Esophagus squamous epithelium (tissue), 5 donors: ENCODE measurements around the gene C11orf58. TPM values are rescaled to one million over a fixed set of nuclear protein-coding genes. Genes with fewer than 3 reads are reported as not detected.

Experiments
- DNase-seq: peaks from one replicate; lab custom pipeline; 2025; lab: John Stamatoyannopoulos, UW
- H3K27ac ChIP-seq, 4 donors: fragments of 200-600 bp; sonication (generic); one replicate each; pipeline ENCODE4 v1.5.1; 2016 to 2019; ENCODE audit warnings: mild to moderate bottlenecking in 1 of 4
- H3K27me3 ChIP-seq, 4 donors: fragments of 200-600 bp; sonication (generic); 1 replicate in 3 of 4; 2 replicates in 1 of 4; pipeline versions ENCODE4 v1.5.1 to v1.6.0; 2017 to 2021; ENCODE audit warnings: antibody characterized with exemption in 1 of 4
- H3K36me3 ChIP-seq, 3 donors: fragments of 200-600 bp; sonication (generic); one replicate each; pipeline ENCODE4 v1.5.1; 2016 to 2019
- H3K4me1 ChIP-seq, 3 donors: fragments of 200-600 bp; sonication (generic); one replicate each; pipeline ENCODE4 v1.5.1; 2017 to 2019
- H3K4me3 ChIP-seq, 4 donors: fragments of 200-600 bp; sonication (generic); 1 replicate in 3 of 4; 2 replicates in 1 of 4; pipeline ENCODE4 v1.5.1; 2016 to 2019; ENCODE audit warnings: mild to moderate bottlenecking in 2 of 4, moderate library complexity in 1 of 4
- H3K9me3 ChIP-seq, 3 donors: fragments of 200-600 bp; sonication (generic); one replicate each; pipeline ENCODE4 v1.5.1; 2016 to 2019
- POLR2A ChIP-seq, 4 donors: fragments of 450-650 bp; IDR thresholded peaks; one replicate each; pipeline ENCODE4 v1.6.1; 2017; ENCODE audit warnings: antibody characterized with exemption in 4 of 4, mild to moderate bottlenecking in 4 of 4, moderate library complexity in 3 of 4
- WGBS, 2 donors: methylation state at CpG; one replicate each; pipeline ENCODE4 v1.1.5; 2018; 5-methylcytosine and 5-hydroxymethylcytosine counted together
- intact Hi-C: fragments of 100-400 bp; cut with DNase I; formaldehyde crosslinking; loops from one replicate; pipeline ENCODE4 v1.15.0; 2022
- total RNA-seq, 4 donors: library from RNA; depleted of rRNA; stranded (reverse); fragments of >200 nt; gene quantifications; one replicate each; pipeline ENCODE4 v1.1.0, GENCODE V29; 2016
- TF ChIP-seq, protein P1 (sequence below), 6 experiments: fragments of 450-650 bp in 4 of 6; fragments of 200-600 bp in 2 of 6; sonication (generic) in 2 of 6; IDR thresholded peaks; one replicate each; pipeline ENCODE4 v1.5.1; 2016 to 2019; ENCODE audit warnings: antibody characterized with exemption in 6 of 6, mild to moderate bottlenecking in 4 of 6, moderate library complexity in 4 of 6
- donor health status: DM: yes; HTN: yes; CAD: no.

C11orf58 gene
- total RNA-seq, 4 donors from 2014 or later: 63.6 to 143 (median 102) TPM

DNA sequence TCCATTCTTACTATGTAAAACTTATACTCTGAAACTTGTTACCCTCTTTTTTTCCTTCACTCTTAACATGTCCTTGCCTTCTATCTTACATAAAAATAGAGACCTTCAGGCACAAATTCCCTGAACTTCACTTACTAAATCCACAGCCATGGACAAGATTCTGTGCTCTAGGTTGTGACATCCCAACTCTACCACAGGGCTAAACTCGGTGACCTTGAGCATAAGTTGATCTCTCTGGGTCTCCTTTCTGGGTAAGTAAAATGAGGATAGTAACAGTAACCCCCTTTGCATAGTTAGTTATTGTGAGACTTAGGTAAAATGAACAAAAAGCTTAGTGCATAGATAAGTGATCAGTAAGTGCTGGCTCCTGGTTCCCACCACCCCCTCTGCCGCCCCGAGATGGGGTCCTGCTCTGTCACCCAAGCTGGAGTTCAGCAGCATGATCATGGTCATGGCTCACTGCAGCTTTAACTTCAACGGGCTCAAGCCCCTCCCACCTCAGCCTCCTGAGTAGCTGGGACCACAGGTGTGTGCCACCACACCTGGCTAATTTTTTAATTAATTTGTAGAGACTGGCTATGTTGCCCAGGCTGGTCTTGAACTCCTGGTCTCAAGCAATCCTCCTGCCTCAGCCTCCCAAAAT, 20.1 kb downstream of the C11orf58 start:
- no peaks in the 10 kb centered on the region for H3K9me3 ChIP-seq
- TF ChIP-seq, protein P1, sequence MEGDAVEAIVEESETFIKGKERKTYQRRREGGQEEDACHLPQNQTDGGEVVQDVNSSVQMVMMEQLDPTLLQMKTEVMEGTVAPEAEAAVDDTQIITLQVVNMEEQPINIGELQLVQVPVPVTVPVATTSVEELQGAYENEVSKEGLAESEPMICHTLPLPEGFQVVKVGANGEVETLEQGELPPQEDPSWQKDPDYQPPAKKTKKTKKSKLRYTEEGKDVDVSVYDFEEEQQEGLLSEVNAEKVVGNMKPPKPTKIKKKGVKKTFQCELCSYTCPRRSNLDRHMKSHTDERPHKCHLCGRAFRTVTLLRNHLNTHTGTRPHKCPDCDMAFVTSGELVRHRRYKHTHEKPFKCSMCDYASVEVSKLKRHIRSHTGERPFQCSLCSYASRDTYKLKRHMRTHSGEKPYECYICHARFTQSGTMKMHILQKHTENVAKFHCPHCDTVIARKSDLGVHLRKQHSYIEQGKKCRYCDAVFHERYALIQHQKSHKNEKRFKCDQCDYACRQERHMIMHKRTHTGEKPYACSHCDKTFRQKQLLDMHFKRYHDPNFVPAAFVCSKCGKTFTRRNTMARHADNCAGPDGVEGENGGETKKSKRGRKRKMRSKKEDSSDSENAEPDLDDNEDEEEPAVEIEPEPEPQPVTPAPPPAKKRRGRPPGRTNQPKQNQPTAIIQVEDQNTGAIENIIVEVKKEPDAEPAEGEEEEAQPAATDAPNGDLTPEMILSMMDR (IDR thresholded peaks at IDR 0.05): no peak
- TF ChIP-seq POLR2A (IDR thresholded peaks at IDR 0.05): no peak
- peaks cover 0 to 56% (median 11%) of the 10 kb centered on the region in 3 donors for H3K36me3 ChIP-seq
- H3K4me1 ChIP-seq: no peaks in the 10 kb centered on the region
- no peak overlapping the region for H3K27ac ChIP-seq
- H3K27me3 ChIP-seq: no peaks in the 10 kb centered on the region
- no peak for DNase-seq
- intact Hi-C loops: no loop called here
- H3K4me3 ChIP-seq: no peak overlapping the region
- 83 to 94% methylated on average over 2 to 4 of the region's 4 CpGs for WGBS, 2 donors

DNA sequence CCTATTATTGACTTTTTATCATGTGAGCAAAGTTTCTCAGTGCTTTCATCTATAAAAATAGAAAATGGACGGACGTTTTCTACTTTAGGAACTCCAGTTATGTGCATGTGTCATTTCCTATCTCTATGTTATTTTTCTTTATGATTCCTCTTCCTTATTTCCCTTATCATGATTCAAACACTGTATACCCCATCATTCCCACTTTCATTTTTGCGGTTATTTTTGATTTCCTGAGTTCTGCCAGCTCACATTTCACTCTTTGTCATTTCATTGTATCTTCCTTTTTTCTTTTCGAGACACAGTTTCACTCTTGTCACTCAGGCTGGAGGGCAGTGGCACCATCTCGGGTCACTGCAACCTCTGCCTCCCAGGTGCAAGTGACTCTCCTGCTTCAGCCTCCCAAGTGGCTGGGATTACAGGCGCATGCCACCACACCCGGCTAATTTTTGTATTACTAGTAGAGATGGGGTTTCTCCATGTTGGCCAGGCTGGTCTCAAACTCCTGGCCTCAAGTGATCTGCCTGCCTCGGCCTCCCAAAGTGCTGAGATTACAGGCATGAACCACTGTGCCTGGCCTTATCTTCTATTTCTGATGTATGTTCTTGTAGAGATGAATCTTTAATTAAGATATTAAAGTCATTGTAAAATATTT, 21.5 kb downstream of the C11orf58 start:
- Histone ChIP-seq H3K36me3 (peaks cover 0 to 41% (median 2%) of the 10 kb centered on the region in 3 donors), H3K4me3 (no peak overlapping the region), H3K9me3 (no peaks in the 10 kb centered on the region), H3K4me1 (no peaks in the 10 kb centered on the region), H3K27ac (no peak overlapping the region), H3K27me3 (no peaks in the 10 kb centered on the region)
- intact Hi-C loops: no loop called here
- no peak for DNase-seq
- 64 to 74% methylated on average over 8 of the region's 8 CpGs for WGBS, 2 donors
- TF ChIP-seq POLR2A (IDR thresholded peaks at IDR 0.05): no peak
- TF ChIP-seq, protein P1 (IDR thresholded peaks at IDR 0.05): no peak

DNA sequence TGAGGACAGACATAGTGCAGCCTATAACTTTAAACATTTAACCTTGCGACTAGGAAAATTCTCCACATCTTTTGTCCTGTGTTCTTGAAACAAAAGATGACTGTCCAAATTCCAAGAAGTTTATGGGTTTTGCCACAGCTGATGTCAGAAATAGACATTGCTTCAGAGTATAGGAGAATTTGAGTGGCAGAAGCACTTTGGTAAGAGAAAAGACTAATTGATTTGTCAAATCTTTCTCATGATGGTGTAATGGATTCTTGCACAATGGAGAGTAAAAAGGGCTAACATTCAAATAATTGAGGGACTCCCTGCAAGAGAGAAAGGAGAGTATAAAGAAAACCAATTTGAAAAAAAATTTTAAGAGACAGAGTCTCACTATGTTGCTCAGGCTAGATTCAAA, 25.3 kb downstream of the C11orf58 start:
- peaks cover 0 to 4% (median 0%) of the 10 kb centered on the region in 3 donors for H3K36me3 ChIP-seq
- H3K4me1 ChIP-seq: no peaks in the 10 kb centered on the region
- intact Hi-C loops: no loop called here
- 85 to 100% methylated on average over 1 of the region's 1 CpG for WGBS, 2 donors
- H3K4me3 ChIP-seq: no peak overlapping the region
- H3K27me3 ChIP-seq: peaks cover 0 to 12% (median 0%) of the 10 kb centered on the region in 4 donors
- no peak for DNase-seq
- no peak overlapping the region for H3K27ac ChIP-seq
- TF ChIP-seq, protein P1 (IDR thresholded peaks at IDR 0.05): no peak
- no peak for TF ChIP-seq POLR2A (IDR thresholded peaks at IDR 0.05)
- H3K9me3 ChIP-seq: no peaks in the 10 kb centered on the region

DNA sequence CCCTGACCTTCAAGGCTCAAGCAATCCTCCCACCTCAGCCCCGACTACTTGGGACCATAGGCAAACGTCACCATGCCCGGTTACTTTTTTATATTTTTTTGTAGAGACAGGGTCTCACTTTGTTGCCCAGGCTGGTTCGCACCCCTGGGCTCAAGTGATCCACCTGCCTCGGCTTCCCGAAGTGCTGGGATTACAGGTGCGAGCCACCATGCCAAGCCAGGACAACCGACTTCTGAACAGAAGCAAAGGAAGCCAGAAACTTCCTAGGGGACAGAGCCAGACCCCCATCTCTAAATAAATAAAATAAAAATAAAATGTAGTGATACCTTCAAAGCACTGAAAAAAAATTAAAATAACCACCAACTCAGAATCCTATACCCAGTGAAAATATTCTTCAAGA, 26.4 kb downstream of the C11orf58 start:
- 83 to 93% methylated on average over 7 of the region's 8 CpGs for WGBS, 2 donors
- Histone ChIP-seq H3K4me1 (peaks cover 0 to 6% (median 0%) of the 10 kb centered on the region in 3 donors), H3K27ac (no peak overlapping the region), H3K4me3 (no peak overlapping the region), H3K27me3 (peaks cover 0 to 12% (median 0%) of the 10 kb centered on the region in 4 donors), H3K36me3 (no peaks in the 10 kb centered on the region), H3K9me3 (no peaks in the 10 kb centered on the region)
- no peak for TF ChIP-seq POLR2A (IDR thresholded peaks at IDR 0.05)
- TF ChIP-seq, protein P1 (IDR thresholded peaks at IDR 0.05): no peak
- DNase-seq: no peak
- intact Hi-C loops: no loop called here

DNA sequence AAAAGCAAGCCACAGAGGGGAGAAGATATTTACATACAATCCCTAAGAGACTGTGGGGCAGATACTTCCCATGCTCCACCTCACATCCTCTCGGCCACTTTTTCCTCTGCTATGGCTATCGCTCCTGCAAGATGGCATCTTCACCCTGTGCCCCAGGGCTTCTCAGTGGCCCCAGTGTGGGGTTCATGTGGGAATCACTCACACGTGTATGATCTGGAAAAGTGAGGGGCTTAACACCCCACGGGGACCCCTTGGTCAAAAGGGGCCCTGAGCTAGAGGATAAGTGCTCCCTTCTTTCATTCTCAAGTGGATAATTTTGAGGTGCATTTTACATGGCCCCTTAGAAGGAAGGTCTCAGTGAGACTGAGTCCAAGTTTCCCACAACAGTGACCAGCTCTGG, 28.7 kb downstream of the C11orf58 start:
- Histone ChIP-seq H3K27ac (no peak overlapping the region), H3K4me3 (no peak overlapping the region), H3K4me1 (peaks cover 0 to 6% (median 0%) of the 10 kb centered on the region in 3 donors), H3K27me3 (peaks cover 0 to 24% (median 0%) of the 10 kb centered on the region in 4 donors), H3K9me3 (no peaks in the 10 kb centered on the region), H3K36me3 (no peaks in the 10 kb centered on the region)
- intact Hi-C loops: no loop called here
- no peak for TF ChIP-seq POLR2A (IDR thresholded peaks at IDR 0.05)
- DNase-seq: no peak
- 77 to 84% methylated on average over 2 to 3 of the region's 4 CpGs for WGBS, 2 donors
